T-helper 2 cell treated with Interferon-gamma antibody and Interleukin-4, amounts not matched to agents 100 ng/mL and 5 ng/mL, for 36 hours (primary cell): ENCODE data around the gene C17orf114.

Source experiments
- intact Hi-C: fragments of 100-400 bp; cut with micrococcal nuclease; formaldehyde crosslinking; loops from one replicate; pipeline ENCODE4 v1.15.1; 2023

The C17orf114 gene

GRCh38 chr17:4827399-4827798 is 25.3 kb upstream of the C17orf114 start:
- intact Hi-C loops: no loop called here

DNA sequence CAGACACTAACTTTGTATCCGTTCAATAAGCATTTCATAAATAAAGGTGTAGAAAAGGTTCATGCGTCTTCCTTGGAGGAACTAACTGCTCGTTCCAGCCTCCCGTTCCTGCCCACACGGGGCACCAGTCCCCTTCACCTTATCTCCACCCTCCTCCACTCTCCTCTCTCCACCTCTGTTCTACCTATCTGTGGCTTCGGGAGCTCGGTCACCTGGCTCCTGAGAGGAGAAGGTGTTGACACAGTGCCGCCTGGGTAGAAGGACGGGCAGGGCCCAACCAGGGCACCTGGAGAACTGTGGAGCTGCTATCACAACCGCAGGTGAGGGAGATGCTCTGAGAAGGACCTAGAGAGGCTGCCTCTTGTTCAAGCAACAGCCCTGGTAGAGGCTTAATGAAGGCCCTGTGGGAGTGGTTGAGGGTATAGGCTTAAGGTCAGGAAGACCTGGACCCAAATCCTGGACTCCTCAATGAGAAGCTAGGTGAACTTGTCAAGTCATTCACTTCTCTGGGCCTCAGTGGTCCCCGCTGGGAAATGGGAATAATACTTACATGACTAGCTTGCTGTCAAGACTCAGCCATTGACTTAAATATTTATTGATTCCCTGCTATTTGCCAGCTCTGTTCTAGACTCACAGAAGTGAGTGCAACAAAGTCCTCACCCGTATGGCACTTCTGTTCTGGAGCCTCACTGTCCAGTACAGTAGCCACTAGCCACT is 21.4 kb upstream of the C17orf114 start:
- intact Hi-C loops: no loop called here

DNA sequence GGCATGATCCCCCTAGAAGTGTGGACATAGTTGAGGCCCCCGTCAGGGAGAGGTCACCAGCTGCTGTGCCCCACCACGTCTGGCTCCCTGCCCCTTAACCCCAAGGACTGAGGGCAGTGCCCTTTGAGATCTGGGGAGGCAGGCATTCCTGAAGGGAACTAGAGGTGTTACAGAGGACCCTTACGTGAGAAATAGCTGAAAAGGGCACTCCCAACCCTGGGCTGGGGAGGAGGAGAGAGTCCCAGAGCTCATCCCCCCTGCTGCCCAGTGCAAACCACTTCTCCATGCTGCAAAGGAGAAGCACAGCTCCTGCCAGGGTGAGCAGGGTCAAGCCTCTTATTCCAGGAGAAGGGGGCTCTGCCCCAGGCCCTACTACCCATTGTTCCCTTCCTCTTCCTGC is 20.7 kb upstream of the C17orf114 start:
- intact Hi-C loops: no loop called here

DNA sequence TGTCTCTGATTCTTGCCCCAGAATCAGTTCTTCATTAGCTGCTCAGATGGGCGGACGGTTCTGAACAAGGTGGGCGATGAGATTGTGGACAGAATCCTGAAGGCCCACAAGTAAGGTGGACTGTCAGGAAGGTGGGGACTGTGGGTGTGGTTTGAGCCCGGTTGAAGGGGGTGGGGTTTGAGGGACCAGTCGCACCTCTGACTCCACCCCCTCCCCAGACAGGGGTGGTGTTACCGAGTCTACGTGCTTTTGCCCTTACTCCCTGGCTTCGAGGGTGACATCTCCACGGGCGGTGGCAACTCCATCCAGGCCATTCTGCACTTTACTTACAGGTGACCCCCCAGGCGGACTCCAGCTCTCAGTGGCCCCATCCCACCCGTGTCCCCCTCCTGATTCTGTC is 16.1 kb upstream of the C17orf114 start:
- intact Hi-C loops: no loop called here

DNA sequence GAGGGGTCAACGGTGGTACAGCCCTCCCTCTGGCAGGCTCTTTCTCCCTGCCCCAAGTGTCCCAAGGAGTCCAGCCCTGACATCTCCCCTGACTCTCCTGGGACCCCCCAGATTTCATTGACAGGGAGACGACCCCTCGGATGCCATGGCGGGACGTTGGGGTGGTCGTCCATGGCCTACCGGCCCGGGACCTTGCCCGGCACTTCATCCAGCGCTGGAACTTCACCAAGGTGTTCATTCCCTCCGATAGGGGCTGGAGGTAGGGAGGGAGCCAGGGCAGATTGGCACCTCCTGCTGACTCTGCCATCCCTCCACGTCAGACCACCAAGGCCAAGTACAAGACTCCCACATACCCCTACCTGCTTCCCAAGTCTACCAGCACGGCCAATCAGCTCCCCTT is 14.7 kb upstream of the C17orf114 start:
- intact Hi-C loops: no loop called here

GRCh38 chr17:4815043-4815675 is 13.0 kb upstream of the C17orf114 start:
- intact Hi-C loops: no loop called here

DNA sequence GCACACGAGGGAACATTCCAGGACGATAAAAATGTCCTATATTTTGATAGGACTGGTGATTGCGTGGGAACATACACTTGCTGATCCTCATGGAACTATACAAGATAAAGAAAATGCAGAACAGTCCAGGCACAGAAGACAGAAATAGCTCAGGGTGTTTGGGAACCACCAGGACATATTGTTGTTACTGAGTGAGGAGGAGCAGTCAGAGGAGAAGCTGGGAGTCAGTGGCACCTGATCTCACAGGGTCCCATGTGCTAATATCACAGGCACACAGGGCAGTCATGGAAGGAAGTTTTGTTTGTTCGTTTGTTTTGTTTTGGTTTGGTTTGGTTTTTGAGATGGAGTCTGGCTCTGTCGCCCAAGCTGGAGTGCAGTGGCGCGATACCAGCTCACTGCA is 10.6 kb upstream of the C17orf114 start:
- intact Hi-C loops: no loop called here

DNA sequence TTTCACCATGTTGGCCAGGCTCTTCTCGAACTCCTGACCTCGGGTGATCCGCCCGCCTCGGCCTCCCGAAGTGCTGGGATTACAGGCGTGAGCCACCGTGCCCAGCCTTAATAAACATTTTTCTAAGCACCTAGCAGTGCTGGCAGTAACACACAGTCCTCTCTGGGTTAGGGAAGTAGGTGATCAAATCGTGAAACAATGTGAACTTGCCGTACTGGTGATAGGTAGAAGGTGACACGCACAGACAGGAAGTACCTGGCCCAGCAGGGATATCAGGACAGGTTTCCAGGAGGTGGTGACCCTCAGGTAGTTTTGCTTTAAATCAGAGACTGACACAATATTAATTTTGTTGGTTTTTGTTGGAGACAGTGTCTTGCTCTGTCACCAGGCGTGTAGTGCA is 9.3 kb upstream of the C17orf114 start:
- intact Hi-C loops: no loop called here

DNA sequence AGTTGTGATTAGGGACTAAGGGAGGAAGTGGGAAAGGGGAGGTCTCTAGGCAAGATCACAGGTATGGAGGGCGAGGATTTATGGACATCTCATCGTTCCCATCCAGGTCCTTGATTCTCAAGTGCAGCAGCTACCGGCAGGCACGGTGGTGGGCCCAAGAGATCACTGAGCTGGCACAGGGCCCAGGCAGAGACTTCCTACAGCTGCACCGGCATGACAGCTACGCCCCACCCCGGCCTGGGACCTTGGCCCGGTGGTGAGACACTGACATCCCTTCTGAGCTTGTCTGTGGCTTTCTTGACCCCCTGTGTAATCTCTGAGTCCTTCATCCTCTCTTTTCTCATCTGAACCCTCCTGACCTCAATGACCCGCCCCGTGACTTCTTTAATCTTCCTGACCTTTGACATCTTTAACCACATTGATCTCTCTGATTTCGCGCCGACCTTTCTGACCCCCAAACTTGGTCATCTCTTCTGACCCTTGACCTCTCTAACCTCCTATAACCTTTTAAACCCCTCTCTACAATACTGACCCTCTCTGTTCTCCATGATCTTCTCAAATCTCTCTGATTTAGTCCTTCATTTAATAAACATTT is 8.7 kb upstream of the C17orf114 start:
- intact Hi-C loops: no loop called here

DNA sequence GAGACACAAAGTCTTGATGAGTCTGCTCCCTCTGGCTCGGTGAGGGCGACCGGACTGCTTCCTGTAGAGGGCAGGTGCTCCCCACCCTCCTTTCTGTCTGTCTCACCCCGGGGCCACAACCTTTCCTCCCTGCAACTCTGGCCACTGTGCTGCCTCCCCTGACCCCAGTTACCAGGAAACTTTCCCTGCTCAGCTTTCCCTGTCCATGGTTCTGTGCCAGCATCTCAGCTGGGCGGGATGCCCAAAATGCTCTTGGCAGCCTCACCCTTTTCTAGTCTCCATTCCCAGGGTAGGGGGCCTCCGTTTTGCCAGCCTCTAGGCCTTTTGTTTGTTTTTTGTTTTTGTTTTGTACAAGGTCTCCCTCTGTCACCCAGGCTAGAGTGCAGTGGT is 6.2 kb upstream of the C17orf114 start:
- intact Hi-C loops: no loop called here

DNA sequence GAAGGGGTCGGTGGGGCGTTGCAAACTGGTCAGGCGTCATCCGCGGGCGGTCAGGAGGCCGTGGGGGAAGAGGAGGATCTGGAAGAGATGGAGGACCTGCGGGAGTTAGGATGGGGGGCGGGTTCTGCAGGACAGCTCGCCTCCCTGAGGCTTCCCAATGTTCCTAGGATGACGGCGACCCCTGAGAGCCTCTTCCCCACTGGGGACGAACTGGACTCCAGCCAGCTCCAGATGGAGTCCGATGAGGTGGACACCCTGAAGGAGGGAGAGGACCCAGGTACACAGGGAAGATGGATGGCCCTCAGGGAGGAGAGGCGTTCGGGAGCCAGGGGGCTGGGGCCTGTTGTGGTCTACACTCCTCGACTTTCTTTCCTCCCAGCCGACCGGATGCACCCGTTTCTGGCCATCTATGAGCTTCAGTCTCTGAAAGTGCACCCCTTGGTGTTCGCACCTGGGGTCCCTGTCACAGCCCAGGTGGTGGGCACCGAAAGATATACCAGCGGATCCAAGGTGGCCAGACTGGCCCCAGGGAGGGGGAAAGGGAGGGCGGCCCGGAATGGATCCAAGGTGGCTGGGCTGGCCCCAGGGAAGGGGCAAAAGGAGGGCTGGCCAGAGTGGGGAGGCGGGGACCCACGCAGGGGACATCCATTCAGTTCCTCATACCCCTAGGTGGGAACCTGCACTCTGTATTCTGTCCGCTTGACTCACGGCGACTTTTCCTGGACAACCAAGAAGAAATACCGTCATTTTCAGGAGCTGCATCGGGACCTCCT is 5.7 kb upstream of the C17orf114 start:
- intact Hi-C loops: loop anchor here (1.0 to 2.0 kb wide), 3 partner anchors 11 to 97 kb away; partner anchors contain the start of genes ARRB2, MINK1 and PSMB6

DNA sequence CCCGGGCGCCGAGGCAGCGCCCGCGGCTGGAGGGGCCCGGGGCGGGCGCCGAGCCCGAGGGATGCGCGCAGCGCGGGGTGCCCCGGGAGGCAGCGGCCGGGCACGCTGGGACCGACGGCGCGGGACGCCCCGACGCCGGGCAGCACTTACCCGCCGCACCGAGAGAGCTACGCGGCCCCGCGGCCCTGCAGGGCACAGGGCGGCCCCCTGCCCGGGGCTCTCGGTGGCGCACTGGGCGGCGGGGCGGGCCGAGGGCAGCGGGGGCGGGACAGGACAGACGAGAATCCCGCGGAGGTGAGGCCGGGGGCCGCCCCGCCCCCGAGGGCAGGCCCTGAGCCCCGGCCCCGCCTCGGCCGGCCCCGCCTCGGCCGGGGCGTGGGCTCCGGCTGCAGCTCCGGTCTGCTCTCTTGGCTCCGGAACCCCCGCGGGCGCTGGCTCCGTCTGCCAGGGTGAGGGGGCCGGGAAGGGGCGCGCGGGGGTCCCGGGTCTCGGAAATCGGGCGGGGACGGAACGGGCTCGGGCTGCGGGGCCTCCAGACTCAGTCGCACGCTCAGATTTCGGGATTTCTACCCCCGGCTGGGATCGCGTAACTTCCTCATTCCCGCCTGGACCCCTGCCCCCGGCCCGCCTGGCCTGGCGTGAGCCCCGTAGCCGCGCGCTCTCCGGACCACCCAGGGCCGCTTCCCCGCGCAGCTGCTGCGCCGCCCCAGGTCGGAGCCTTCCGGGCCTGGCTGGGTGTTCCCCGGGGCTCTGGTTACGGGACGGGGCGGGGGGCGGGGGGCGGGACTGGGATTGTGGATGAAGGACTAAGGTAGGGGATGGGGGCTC is 4.9 kb upstream of the C17orf114 start, which contains the start of gene PLD2:
PLD2 (plus strand) TSS at position 376 of the 828 bp plus-strand sequence. CDS start 621 bp downstream, outside the sequence.
- intact Hi-C loops: loop anchor here (1.0 to 2.0 kb wide), 3 partner anchors 11 to 97 kb away; partner anchors contain the start of genes ARRB2, MINK1 and PSMB6

DNA sequence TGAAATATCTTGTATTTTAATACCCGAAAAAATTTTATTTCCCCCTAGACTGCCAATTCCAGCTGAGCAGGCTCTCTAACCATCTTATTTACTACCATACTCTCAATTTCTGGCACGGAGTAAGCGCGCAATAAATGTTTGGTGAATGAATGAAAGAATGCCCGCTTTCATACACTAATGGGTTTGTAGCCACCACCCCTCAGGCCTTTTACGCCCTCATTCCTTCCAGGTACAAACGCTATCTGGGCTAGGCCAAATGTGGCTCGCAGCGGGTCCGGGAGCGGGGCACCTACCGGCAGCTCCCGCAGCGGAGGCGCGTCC is 4.3 kb upstream of the C17orf114 start:
- intact Hi-C loops: loop anchor here (2.0 kb wide), 1 partner anchor 26 kb away; the partner anchor contains the start of gene MINK1

- intact Hi-C loops: no loop called here
These were observed 1.5 kb downstream of the C17orf114 start for GRCh38 chr17:4800462-4801196.

GRCh38 chr17:4796552-4796920 is 5.6 kb downstream of the C17orf114 start:
- intact Hi-C loops: loop anchor here (1.0 to 5.0 kb wide), 2 partner anchors 11 to 146 kb away; partner anchors contain the start of genes PLD2, RNF167 and SLC25A11

GRCh38 chr17:4795168-4795567 is 7.0 kb downstream of the C17orf114 start:
- intact Hi-C loops: loop anchor here (5.0 kb wide), 1 partner anchor 147 kb away; the partner anchor contains the start of genes RNF167 and SLC25A11

GRCh38 chr17:4790705-4791088 is 11.4 kb downstream of the C17orf114 start:
- intact Hi-C loops: loop anchor here (1.0 to 5.0 kb wide), 4 partner anchors 43 to 233 kb away; partner anchors contain the start of genes ARRB2, MED11, MINK1 and MYBBP1A

- intact Hi-C loops: loop anchor here (1.0 to 10.0 kb wide), 5 partner anchors 43 to 233 kb away; partner anchors contain the start of genes ALOX15, ARRB2, MED11 and MINK1
These were observed 12.0 kb downstream of the C17orf114 start for GRCh38 chr17:4789951-4790704.

- intact Hi-C loops: loop anchor here (10.0 kb wide), 1 partner anchor 145 kb away; the partner anchor contains the start of gene ALOX15
These were observed 12.5 kb downstream of the C17orf114 start for GRCh38 chr17:4789701-4789950.
